Measurements from ENCODE around the gene GABRB1. TPM values are rescaled to one million over a fixed set of nuclear protein-coding genes. Genes with fewer than 3 reads are reported as not detected.

GABRB1 gene
- total and polyA plus RNA-seq, 2 donors (not counting 1 experiment from before 2014, with no cell fraction given), result 0.05 to 0.17 TPM

DNA sequence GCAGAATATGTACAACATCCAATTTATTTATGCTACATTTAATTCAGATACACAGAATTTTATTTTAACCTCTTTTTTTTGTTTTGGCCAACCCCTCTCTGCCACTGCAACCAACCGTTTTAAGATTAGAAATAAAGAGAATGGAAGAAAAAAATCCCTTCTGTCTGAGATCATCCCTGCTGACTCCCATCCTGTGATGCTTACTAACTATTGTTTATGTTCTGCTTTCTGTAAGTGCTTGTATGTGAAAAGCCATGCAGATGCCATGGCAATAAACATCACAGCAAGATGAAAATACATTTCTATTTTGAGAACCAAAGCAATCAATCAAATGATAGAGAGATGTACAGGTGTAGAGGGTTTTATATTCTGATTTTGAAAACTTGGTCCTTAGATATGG, 70.1 kb downstream of the GABRB1 start:
- Histone ChIP-seq H3K27me3 (ENCODE audit: control insufficient read depth, insufficient read depth, low read length) (no peaks in the 10 kb centered on the region), H3K4me1 (ENCODE audit: control insufficient read depth, extremely low read depth, insufficient read depth, low read length) (no peaks in the 10 kb centered on the region), H3K9ac (ENCODE audit: insufficient read depth, low read length) (no peak overlapping the region), H3K4me2 (ENCODE audit: extremely low read depth, insufficient read depth, low read length) (no peak overlapping the region), H3K9me3 (ENCODE audit: control insufficient read depth, insufficient read depth, low read depth, low read length) (no peaks in the 10 kb centered on the region), H3K27ac (ENCODE audit: insufficient read depth, low read length) (no peak overlapping the region), H4K20me1 (ENCODE audit: control insufficient read depth, extremely low read depth, insufficient read depth, low read length) (no peaks in the 10 kb centered on the region), H3K79me2 (ENCODE audit: control insufficient read depth, insufficient read depth, low read length) (no peaks in the 10 kb centered on the region), H2AFZ (ENCODE audit: low read length) (no peak overlapping the region), H3K4me3 (replicated peaks in 1 of 4; ENCODE audit: control extremely low read depth in 1 of 4, insufficient read depth in 1 of 4, low read depth in 3 of 4, low read length in 4 of 4) (no peak overlapping the region), H3K36me3 (ENCODE audit: control insufficient read depth, insufficient read depth, low read length) (no peaks in the 10 kb centered on the region)
- TF ChIP-seq, protein P1, sequence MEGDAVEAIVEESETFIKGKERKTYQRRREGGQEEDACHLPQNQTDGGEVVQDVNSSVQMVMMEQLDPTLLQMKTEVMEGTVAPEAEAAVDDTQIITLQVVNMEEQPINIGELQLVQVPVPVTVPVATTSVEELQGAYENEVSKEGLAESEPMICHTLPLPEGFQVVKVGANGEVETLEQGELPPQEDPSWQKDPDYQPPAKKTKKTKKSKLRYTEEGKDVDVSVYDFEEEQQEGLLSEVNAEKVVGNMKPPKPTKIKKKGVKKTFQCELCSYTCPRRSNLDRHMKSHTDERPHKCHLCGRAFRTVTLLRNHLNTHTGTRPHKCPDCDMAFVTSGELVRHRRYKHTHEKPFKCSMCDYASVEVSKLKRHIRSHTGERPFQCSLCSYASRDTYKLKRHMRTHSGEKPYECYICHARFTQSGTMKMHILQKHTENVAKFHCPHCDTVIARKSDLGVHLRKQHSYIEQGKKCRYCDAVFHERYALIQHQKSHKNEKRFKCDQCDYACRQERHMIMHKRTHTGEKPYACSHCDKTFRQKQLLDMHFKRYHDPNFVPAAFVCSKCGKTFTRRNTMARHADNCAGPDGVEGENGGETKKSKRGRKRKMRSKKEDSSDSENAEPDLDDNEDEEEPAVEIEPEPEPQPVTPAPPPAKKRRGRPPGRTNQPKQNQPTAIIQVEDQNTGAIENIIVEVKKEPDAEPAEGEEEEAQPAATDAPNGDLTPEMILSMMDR (conservative IDR thresholded peaks at IDR 0.05 in 1 of 2, IDR thresholded peaks at IDR 0.05 in 1 of 2; ENCODE audit: low read depth in 1 of 2, low read length in 2 of 2), result no peak
- no peak for TF ChIP-seq EZH2 (IDR thresholded peaks at IDR 0.05; ENCODE audit: low read length, missing control alignments)
- DNase-seq (ENCODE audit: low read depth in 2 of 2), result peak in 1 of 2 donors; percentile 47

DNA sequence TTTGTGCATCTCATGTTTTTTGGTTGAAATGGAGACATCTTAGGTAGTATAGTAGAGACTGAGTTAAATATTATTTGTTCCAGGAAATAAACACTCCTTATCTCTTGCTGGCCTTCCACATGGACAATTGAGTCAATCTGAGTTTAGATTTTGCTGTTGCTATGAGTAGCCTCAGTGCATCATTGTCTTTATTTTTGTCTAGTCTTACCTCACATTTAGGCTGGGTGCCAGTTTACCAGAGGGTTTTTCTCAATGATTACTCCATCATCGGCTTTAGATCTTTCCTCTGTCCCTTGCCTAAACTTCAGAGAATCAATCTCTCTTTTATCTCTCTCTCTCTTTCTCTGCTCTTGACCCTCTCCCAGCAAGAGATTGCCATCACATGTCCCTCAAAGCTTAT, 73.6 kb downstream of the GABRB1 start:
- H3K9me3 ChIP-seq (ENCODE audit: control insufficient read depth, insufficient read depth, low read depth, low read length), result no peaks in the 10 kb centered on the region
- H3K4me3 ChIP-seq (replicated peaks in 1 of 4; ENCODE audit: control extremely low read depth in 1 of 4, insufficient read depth in 1 of 4, low read depth in 3 of 4, low read length in 4 of 4), result no peak overlapping the region
- no peak overlapping the region for H2AFZ ChIP-seq (ENCODE audit: low read length)
- H3K27ac ChIP-seq (ENCODE audit: insufficient read depth, low read length), result no peak overlapping the region
- peak; percentile 12 to 27 for DNase-seq (ENCODE audit: low read depth in 2 of 2)
- no peaks in the 10 kb centered on the region for H4K20me1 ChIP-seq (ENCODE audit: control insufficient read depth, extremely low read depth, insufficient read depth, low read length)
- H3K27me3 ChIP-seq (ENCODE audit: control insufficient read depth, insufficient read depth, low read length), result no peaks in the 10 kb centered on the region
- no peaks in the 10 kb centered on the region for H3K36me3 ChIP-seq (ENCODE audit: control insufficient read depth, insufficient read depth, low read length)
- H3K4me1 ChIP-seq (ENCODE audit: control insufficient read depth, extremely low read depth, insufficient read depth, low read length), result no peaks in the 10 kb centered on the region
- H3K79me2 ChIP-seq (ENCODE audit: control insufficient read depth, insufficient read depth, low read length), result no peaks in the 10 kb centered on the region
- TF ChIP-seq EZH2 (IDR thresholded peaks at IDR 0.05; ENCODE audit: low read length, missing control alignments), result no peak
- TF ChIP-seq, protein P1 (conservative IDR thresholded peaks at IDR 0.05 in 1 of 2, IDR thresholded peaks at IDR 0.05 in 1 of 2; ENCODE audit: low read depth in 1 of 2, low read length in 2 of 2), result no peak
- no peak overlapping the region for H3K9ac ChIP-seq (ENCODE audit: insufficient read depth, low read length)
- no peak overlapping the region for H3K4me2 ChIP-seq (ENCODE audit: extremely low read depth, insufficient read depth, low read length)

GRCh38 chr4:47106561-47106960, 75.2 kb downstream of the GABRB1 start:
- TF ChIP-seq EZH2 (IDR thresholded peaks at IDR 0.05; ENCODE audit: low read length, missing control alignments), result no peak
- TF ChIP-seq, protein P1 (conservative IDR thresholded peaks at IDR 0.05 in 1 of 2, IDR thresholded peaks at IDR 0.05 in 1 of 2; ENCODE audit: low read depth in 1 of 2, low read length in 2 of 2), result no peak
- peak; percentile 52 to 71 for DNase-seq (ENCODE audit: low read depth in 2 of 2)

More at GRCh38 chr4:47106561-47106960, 75.2 kb downstream of the GABRB1 start:
- no peaks in the 10 kb centered on the region for H3K9me3 ChIP-seq (ENCODE audit: control insufficient read depth, insufficient read depth, low read depth, low read length)
- no peaks in the 10 kb centered on the region for H3K79me2 ChIP-seq (ENCODE audit: control insufficient read depth, insufficient read depth, low read length)
- H3K9ac ChIP-seq (ENCODE audit: insufficient read depth, low read length), result no peak overlapping the region
- H3K4me2 ChIP-seq (ENCODE audit: extremely low read depth, insufficient read depth, low read length), result no peak overlapping the region
- no peak overlapping the region for H3K4me3 ChIP-seq (replicated peaks in 1 of 4; ENCODE audit: control extremely low read depth in 1 of 4, insufficient read depth in 1 of 4, low read depth in 3 of 4, low read length in 4 of 4)
- no peak overlapping the region for H3K27ac ChIP-seq (ENCODE audit: insufficient read depth, low read length)
- no peaks in the 10 kb centered on the region for H3K27me3 ChIP-seq (ENCODE audit: control insufficient read depth, insufficient read depth, low read length)
- H2AFZ ChIP-seq (ENCODE audit: low read length), result no peak overlapping the region
- no peaks in the 10 kb centered on the region for H3K36me3 ChIP-seq (ENCODE audit: control insufficient read depth, insufficient read depth, low read length)
- H4K20me1 ChIP-seq (ENCODE audit: control insufficient read depth, extremely low read depth, insufficient read depth, low read length), result no peaks in the 10 kb centered on the region
- no peaks in the 10 kb centered on the region for H3K4me1 ChIP-seq (ENCODE audit: control insufficient read depth, extremely low read depth, insufficient read depth, low read length)

Data from fibroblast of lung (primary cell).